Measurements from ENCODE around the gene ZIC2. TPM values are rescaled to one million over a fixed set of nuclear protein-coding genes. Genes with fewer than 3 reads are reported as not detected.

The ZIC2 gene
- under 1 TPM in 1 of 4 donors, not detected in 3; 0.10 TPM for total RNA-seq

- intact Hi-C loops (cut with DNase I; ENCODE audit: low total_unique reads) = no loop called here
- WGBS, 2 donors = 1% methylated on average over 33 of the region's 41 CpGs; no CpG with 5 or more reads in 1 of the 2 donors
- H3K4me3 ChIP-seq (ENCODE audit: low read depth, poor library complexity, severe bottlenecking) = peak within 1 kb of the TSS; percentile 15
- no peak for TF ChIP-seq CTCF (IDR thresholded peaks at IDR 0.05)
- TF ChIP-seq POLR2A (IDR thresholded peaks at IDR 0.05) = no peak
- DNase-seq (ENCODE audit: low spot score in 2 of 2) = no peak
Observed at GRCh38 chr13:99981735-99982035, at the start of gene ZIC2. ZIC2 (plus strand) TSS chr13:99981784; CDS start chr13:99982065, 281 bp downstream.

GRCh38 chr13:99932912-99933311, 48.7 kb upstream of the ZIC2 start:
- DNase-seq (ENCODE audit: low spot score in 2 of 2) = no peak
- WGBS, 2 donors = 89 to 92% methylated on average over 5 of the region's 5 CpGs
- H3K4me3 ChIP-seq (ENCODE audit: low read depth, poor library complexity, severe bottlenecking) = no peak overlapping the region
- intact Hi-C loops (cut with DNase I; ENCODE audit: low total_unique reads) = no loop called here
- TF ChIP-seq POLR2A (IDR thresholded peaks at IDR 0.05) = no peak
- no peak for TF ChIP-seq CTCF (IDR thresholded peaks at IDR 0.05)

- 50 to 91% methylated on average over 2 of the region's 2 CpGs for WGBS, 2 donors
- intact Hi-C loops (cut with DNase I; ENCODE audit: low total_unique reads) = no loop called here
- DNase-seq (ENCODE audit: low spot score in 2 of 2) = no peak
- TF ChIP-seq POLR2A (IDR thresholded peaks at IDR 0.05) (no peak), CTCF (IDR thresholded peaks at IDR 0.05) (no peak)
- no peak overlapping the region for H3K4me3 ChIP-seq (ENCODE audit: low read depth, poor library complexity, severe bottlenecking)
Observed at GRCh38 chr13:99935772-99936171, 45.8 kb upstream of the ZIC2 start.

- no peak overlapping the region for H3K4me3 ChIP-seq (ENCODE audit: low read depth, poor library complexity, severe bottlenecking)
- no peak for DNase-seq (ENCODE audit: low spot score in 2 of 2)
- WGBS, 2 donors = 62 to 69% methylated on average over 7 of the region's 7 CpGs
- TF ChIP-seq CTCF (IDR thresholded peaks at IDR 0.05) (no peak), POLR2A (IDR thresholded peaks at IDR 0.05) (no peak)
- intact Hi-C loops (cut with DNase I; ENCODE audit: low total_unique reads) = no loop called here
Observed at GRCh38 chr13:99938635-99939034, 42.9 kb upstream of the ZIC2 start.

- no peak overlapping the region for H3K4me3 ChIP-seq (ENCODE audit: low read depth, poor library complexity, severe bottlenecking)
- intact Hi-C loops (cut with DNase I; ENCODE audit: low total_unique reads) = no loop called here
- DNase-seq (ENCODE audit: low spot score in 2 of 2) = no peak
- WGBS, 2 donors = 55 to 62% methylated on average over 7 of the region's 7 CpGs
- no peak for TF ChIP-seq CTCF (IDR thresholded peaks at IDR 0.05)
- no peak for TF ChIP-seq POLR2A (IDR thresholded peaks at IDR 0.05)
Observed at GRCh38 chr13:99941086-99941485, 40.5 kb upstream of the ZIC2 start.

GRCh38 chr13:99941911-99942310, 39.7 kb upstream of the ZIC2 start:
- DNase-seq (ENCODE audit: low spot score in 2 of 2) = no peak
- H3K4me3 ChIP-seq (ENCODE audit: low read depth, poor library complexity, severe bottlenecking) = no peak overlapping the region
- 65 to 71% methylated on average over 4 of the region's 4 CpGs for WGBS, 2 donors
- intact Hi-C loops (cut with DNase I; ENCODE audit: low total_unique reads) = no loop called here
- no peak for TF ChIP-seq POLR2A (IDR thresholded peaks at IDR 0.05)

Measured in lower leg skin (tissue), 4 donors.